ENCODE results near the gene NDUFAF8.

- TF ChIP-seq CTCF (IDR thresholded peaks at IDR 0.05; ENCODE audit: insufficient read depth, low read length, poor library complexity, severe bottlenecking) (no peak), EZH2phosphoT487 (conservative IDR thresholded peaks at IDR 0.05; ENCODE audit: low read length) (no peak)
Observed at GRCh38 chr17:81277421-81277820, 38.3 kb downstream of the NDUFAF8 start.
